OCI-LY1 (cell line): Measurements from ENCODE around the gene SSRP1.

Experiments used
- H2AFZ ChIP-seq: fragments of 200-600 bp; sonication (generic), shearing (Covaris generic); 2 replicates; pipeline ENCODE4 v1.6.0; 2014; ENCODE audit warnings: antibody characterized with exemption, mild to moderate bottlenecking, low read length
- H3F3A ChIP-seq: fragments of 200-600 bp; sonication (generic), shearing (Covaris generic); 2 replicates; pipeline ENCODE4 v1.6.0; 2014; ENCODE audit warnings: mild to moderate bottlenecking, antibody characterized with exemption, low read length, moderate library complexity; ENCODE audit not compliant: insufficient read depth
- H3K27ac ChIP-seq: fragments of 200-600 bp; sonication (generic); 2 replicates; pipeline ENCODE4 v1.5.1; 2014; ENCODE audit warnings: low read length, mixed run types, mild to moderate bottlenecking, low read depth; ENCODE audit not compliant: poor library complexity, severe bottlenecking
- H3K27me3 ChIP-seq: fragments of 200-600 bp; sonication (generic); 2 replicates; pipeline ENCODE4 v1.6.0; 2014; ENCODE audit warnings: antibody characterized with exemption, mild to moderate bottlenecking, low read length, moderate library complexity; ENCODE audit not compliant: insufficient read depth
- H3K36me3 ChIP-seq: fragments of 200-600 bp; sonication (generic); 2 replicates; pipeline ENCODE4 v1.6.1; 2014; ENCODE audit warnings: mild to moderate bottlenecking, antibody characterized with exemption, low read length, moderate library complexity, mixed read lengths; ENCODE audit not compliant: insufficient read depth
- H3K4me1 ChIP-seq: fragments of 200-600 bp; sonication (generic); 2 replicates; pipeline ENCODE4 v1.5.1; 2014; ENCODE audit warnings: mild to moderate bottlenecking, low read length, moderate library complexity; ENCODE audit not compliant: insufficient read depth, severe bottlenecking
- H3K4me2 ChIP-seq: fragments of 200-600 bp; sonication (generic), shearing (Covaris generic); 2 replicates; pipeline ENCODE4 v1.6.1; 2014; ENCODE audit warnings: low read length
- H3K4me3 ChIP-seq: fragments of 200-600 bp; sonication (generic); 2 replicates; pipeline ENCODE4 v1.5.1; 2014; ENCODE audit warnings: low read length, low read depth, mild to moderate bottlenecking, mixed read lengths; ENCODE audit not compliant: poor library complexity, severe bottlenecking
- H3K79me2 ChIP-seq: fragments of 200-600 bp; shearing (Covaris generic); 2 replicates; pipeline ENCODE4 v1.6.1; 2016; ENCODE audit warnings: mixed run types, low read length, mixed read lengths; ENCODE audit not compliant: insufficient read depth
- H3K9ac ChIP-seq: fragments of 200-600 bp; sonication (generic), shearing (Covaris generic); 2 replicates; pipeline ENCODE4 v1.6.1; 2014; ENCODE audit warnings: mild to moderate bottlenecking, low read length, mixed read lengths
- H3K9me2 ChIP-seq: fragments of 200-600 bp; sonication (generic), shearing (Covaris generic); 2 replicates; pipeline ENCODE4 v1.6.1; 2014; ENCODE audit warnings: low read depth, mild to moderate bottlenecking, low read length, mixed read lengths
- H3K9me3 ChIP-seq: fragments of 200-600 bp; shearing (Covaris generic); 2 replicates; pipeline ENCODE4 v1.6.1; 2014; ENCODE audit warnings: low read length, mixed read lengths
- H4K20me1 ChIP-seq: fragments of 200-600 bp; sonication (generic), shearing (Covaris generic); 2 replicates; pipeline ENCODE4 v1.6.0; 2016; ENCODE audit warnings: mild to moderate bottlenecking, low read length; ENCODE audit not compliant: insufficient read depth
- EZH2 ChIP-seq: fragments of 200-600 bp; sonication (generic), shearing (Covaris generic); IDR thresholded peaks from 2 replicates; pipeline ENCODE4 v1.8.0; 2017; ENCODE audit warnings: borderline replicate concordance, mixed run types, mild to moderate bottlenecking, antibody characterized with exemption, low read length, moderate library complexity, mixed read lengths
- TF ChIP-seq, protein P1 (sequence below): fragments of 200-600 bp; sonication (generic), shearing (Covaris generic); IDR thresholded peaks from 2 replicates; pipeline ENCODE4 v1.5.1; 2017; ENCODE audit warnings: mild to moderate bottlenecking, antibody characterized with exemption, low read length, moderate library complexity, mixed read lengths

The SSRP1 gene

DNA sequence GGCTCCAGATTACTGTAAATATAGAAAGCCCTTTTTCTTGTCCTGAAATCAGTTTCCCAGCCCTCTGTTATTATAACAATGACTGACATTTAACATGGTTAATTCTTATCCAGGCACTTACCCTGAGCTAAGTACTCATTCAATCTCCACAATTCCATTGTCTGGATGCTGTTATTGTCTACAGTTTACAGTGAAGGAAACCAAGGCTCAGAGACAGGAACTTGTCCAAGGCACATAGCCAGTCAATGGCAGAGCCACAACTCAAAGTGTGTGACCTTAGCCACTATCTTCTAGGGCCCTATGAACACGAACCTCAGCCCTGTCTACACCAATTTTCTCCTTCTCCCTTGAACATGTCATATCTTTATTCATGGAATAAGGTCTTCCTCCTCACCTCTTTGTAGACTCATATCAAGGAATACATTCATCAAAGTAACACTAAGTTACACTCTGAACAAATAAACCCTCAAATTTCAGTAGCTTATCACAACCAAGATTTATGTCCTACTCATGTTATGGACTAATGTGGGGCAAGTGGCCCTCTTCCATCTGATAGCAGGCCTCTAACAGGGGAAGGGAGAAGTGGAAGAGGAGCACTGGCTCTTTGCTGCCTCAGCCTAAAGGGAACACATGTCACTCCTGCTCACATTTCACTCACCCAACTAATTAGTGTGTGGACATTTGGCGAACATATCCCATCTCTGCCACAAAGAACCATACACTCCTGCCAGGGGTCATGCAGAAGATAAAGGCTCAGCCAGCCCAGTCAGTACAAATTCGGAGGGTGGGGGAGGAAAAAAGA lies 59.3 kb downstream of the SSRP1 start:
- Histone ChIP-seq H3K4me2 (no peak overlapping the region), H3K79me2 (no peaks in the 10 kb centered on the region), H3K9ac (no peak overlapping the region)

More for the DNA sequence above, 59.3 kb downstream of the SSRP1 start:
- Histone ChIP-seq H2AFZ (no peak overlapping the region), H3K9me3 (peaks cover 5% of the 10 kb centered on the region; the same call in 1 of the 2 replicates), H3K27me3 (no peaks in the 10 kb centered on the region), H3K36me3 (no peaks in the 10 kb centered on the region), H4K20me1 (no peaks in the 10 kb centered on the region), H3F3A (no peaks in the 10 kb centered on the region), H3K9me2 (no peaks in the 10 kb centered on the region), H3K27ac (no peak overlapping the region), H3K4me3 (no peak overlapping the region), H3K4me1 (no peaks in the 10 kb centered on the region)
- TF ChIP-seq, protein P1, sequence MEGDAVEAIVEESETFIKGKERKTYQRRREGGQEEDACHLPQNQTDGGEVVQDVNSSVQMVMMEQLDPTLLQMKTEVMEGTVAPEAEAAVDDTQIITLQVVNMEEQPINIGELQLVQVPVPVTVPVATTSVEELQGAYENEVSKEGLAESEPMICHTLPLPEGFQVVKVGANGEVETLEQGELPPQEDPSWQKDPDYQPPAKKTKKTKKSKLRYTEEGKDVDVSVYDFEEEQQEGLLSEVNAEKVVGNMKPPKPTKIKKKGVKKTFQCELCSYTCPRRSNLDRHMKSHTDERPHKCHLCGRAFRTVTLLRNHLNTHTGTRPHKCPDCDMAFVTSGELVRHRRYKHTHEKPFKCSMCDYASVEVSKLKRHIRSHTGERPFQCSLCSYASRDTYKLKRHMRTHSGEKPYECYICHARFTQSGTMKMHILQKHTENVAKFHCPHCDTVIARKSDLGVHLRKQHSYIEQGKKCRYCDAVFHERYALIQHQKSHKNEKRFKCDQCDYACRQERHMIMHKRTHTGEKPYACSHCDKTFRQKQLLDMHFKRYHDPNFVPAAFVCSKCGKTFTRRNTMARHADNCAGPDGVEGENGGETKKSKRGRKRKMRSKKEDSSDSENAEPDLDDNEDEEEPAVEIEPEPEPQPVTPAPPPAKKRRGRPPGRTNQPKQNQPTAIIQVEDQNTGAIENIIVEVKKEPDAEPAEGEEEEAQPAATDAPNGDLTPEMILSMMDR = no peak
- TF ChIP-seq EZH2 = no peak
